GM15510 (cell line): Measurements from ENCODE around the gene RNF182.

Experiments
- POLR2A ChIP-seq: IDR thresholded peaks from 3 replicates; pipeline ENCODE4 v1.6.1; 2011; ENCODE audit warnings: borderline replicate concordance; ENCODE audit not compliant: insufficient read length; ENCODE audit errors: extremely low read depth

RNF182 gene

GRCh38 chr6:13913226-13914001, 11.3 kb upstream of the RNF182 start:
- no peak for TF ChIP-seq POLR2A

DNA sequence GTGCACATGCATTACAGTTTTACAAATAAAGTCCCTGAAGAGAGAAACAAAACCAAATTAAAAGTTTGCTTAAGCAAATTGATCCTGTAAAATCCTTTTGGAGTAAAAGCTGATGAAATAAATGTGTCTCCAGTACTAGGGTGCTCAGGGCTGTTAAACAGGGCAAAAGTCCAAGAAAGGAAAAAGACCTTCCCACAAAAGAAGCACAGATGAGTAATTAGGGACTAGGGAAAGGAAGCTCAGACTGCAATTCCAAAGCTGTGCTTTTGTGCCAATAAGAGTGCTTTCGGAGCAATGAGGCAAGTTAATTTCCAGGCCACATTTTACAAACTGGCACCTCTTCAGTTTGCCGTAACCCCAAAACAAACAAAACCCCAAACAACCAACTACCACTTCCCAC, 10.4 kb upstream of the RNF182 start:
- no peak for TF ChIP-seq POLR2A

- TF ChIP-seq POLR2A, result no peak
Measured at GRCh38 chr6:13915561-13916229, 9.1 kb upstream of the RNF182 start.

GRCh38 chr6:13916230-13916944, 8.4 kb upstream of the RNF182 start:
- no peak for TF ChIP-seq POLR2A

GRCh38 chr6:13917141-13917540, 7.6 kb upstream of the RNF182 start:
- no peak for TF ChIP-seq POLR2A

GRCh38 chr6:13918686-13919250, 6.0 kb upstream of the RNF182 start:
- TF ChIP-seq POLR2A, result no peak

DNA sequence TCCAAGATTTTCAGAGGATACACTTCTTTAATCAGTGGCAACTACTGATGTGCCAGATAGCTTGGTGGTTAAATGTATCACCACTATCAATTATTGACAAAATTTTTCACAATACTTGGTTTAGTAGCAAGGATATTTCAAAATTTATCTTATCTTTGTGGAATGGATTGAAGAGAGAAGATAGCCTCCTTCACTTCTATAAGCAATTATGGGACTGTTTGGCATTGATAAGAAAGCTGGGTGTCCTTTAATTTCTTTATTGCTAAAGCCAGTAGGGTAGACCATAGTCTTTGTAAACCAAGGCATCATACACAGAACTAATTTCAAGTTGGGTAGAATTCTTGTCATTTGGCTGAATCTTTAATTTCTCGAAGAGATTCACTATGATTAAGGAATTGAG, 4.9 kb upstream of the RNF182 start:
- no peak for TF ChIP-seq POLR2A

GRCh38 chr6:13920552-13920951, 4.2 kb upstream of the RNF182 start:
- TF ChIP-seq POLR2A, result no peak

DNA sequence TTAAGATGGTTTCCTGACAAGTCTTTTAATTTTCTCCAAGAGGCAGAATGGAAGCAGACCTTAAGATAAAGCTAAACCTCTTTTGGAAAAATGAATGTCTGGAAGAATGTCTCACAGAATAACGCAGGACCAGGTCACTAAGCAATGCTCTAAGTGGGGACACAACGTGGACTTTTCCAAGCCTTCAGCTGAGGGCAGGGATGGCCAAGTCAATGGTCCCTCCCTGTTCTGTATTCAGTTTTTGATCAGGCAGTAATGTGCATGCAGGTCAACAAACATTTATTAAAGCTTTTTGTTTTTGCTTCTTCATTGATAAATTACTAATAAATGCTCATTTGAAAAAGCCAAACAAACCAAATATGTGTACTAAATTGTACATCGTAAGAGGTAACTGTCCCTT, 2.0 kb upstream of the RNF182 start:
- TF ChIP-seq POLR2A, result no peak

DNA sequence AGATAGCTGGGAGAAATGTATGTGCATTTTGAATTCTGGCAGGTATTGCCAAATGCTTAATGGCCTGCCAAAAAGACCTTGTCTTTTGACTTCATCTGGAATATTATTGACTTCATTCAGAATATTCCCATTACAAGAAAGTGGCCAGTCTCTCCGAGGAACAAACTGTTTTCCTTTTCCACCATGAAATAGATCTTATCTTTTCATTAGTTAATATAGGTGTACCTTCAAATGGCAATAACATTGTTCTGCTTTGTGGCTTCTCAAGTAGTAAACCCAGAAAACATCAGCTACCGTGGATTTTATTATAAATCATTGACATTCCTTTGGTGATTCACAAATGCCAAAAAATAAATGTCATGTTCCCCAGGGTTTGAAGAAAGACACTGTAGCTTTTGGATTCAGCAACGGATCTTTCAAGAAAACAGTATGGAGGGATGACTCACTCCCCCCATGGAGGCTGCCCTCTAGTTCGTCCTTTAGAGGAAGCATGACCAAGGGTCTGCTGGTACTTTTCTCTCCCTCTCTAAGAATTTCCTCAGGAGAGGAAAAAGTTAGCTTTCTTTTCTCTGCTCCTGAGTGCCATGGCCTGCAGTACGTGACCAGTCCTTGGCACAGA, 1.1 kb upstream of the RNF182 start:
- TF ChIP-seq POLR2A, result no peak

DNA sequence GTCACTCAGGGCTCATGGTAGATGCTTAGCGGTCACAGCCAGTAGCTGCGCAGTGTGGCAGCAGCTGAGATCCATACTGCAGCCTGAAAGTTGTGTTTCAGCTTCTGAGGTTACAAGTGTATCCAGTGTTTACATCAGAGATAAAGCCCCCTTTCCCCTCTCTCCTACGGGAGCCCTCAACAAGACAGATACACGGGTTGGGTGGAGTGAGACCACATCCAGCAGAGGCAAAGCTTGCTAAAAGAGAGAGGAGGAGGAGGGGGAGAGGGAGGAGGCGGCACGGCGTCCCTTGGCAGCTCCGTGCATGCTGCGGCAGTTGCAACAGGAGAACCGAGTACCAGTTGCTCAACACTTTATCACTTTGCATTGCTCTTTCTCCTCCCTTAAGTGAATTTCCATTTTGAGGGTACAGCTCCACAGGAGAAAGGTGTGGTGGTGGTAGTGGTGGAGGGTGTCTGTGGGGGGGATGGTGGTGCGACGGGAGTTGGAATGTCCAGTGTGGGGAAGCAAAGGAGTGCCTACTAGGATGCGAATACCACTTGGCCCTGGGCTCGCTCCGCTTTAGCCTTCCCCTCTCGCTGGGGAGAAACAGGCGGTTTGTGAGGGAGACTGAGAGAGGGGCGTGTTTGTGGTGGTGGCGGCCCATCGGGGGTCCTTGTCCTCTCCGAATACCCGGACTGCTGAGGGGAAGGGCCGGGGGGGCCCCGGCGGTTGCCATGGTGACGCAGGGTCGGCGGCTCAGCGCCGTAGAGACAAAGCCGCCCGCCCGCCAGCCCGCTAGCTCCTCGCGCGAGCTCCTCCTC, 405 bp upstream of the RNF182 start:
- no peak for TF ChIP-seq POLR2A

DNA sequence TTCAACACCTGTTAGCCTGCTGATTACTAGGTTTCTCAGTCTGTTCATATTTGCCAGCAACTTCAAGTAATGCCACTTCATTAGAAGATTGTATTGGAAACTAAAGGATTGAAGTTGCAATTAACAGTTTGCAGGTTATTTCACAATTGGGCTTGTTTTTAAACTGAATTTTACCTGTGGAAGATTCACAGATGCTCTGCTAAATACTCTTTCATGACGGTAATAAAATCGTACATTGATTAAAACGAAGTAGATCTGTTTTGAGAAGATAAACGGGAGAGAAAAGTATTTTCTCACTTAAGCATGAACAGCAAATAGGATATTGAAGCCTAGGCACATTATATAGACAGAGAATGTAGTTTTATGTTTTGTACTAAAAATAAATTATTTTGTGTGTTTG, 1.6 kb downstream of the RNF182 start:
- no peak for TF ChIP-seq POLR2A

DNA sequence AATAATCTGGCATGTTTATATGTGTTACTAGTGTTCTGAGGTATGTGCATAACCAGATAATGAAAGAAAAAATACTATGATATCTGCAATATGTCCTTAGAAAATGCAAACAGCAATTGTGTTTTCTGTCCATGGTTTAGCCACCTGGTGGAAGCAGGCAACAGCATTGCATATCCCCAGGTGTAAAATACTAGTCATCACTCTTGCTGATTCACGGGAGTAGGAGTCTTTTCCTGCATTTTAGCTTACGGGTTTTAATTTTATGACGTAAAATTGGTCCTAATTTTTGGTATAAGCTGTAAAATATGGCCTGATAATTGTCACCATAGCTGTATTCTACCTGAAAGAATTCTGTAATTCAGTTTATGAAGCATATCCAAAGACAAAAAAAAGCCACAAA, 2.5 kb downstream of the RNF182 start:
- TF ChIP-seq POLR2A, result no peak

DNA sequence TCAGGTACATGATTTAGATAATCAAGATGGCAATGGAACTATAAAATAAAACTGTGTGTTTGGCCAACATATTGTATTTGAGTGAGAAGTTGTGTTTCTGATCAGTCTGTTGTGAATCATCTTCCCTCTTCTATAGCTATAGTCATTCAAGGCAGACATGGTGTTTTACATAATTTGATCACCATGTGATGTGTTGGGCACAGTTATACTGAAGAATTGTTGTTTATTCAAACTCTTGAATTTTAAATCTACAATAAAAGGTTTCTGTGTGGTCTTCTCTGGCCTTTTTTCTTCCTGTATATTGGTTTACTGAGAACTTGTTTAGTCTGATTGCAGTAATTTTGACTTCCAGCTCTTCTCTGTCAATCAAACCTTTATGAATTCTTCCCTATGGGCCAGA, 4.4 kb downstream of the RNF182 start:
- TF ChIP-seq POLR2A, result no peak
